HEK293 (cell line): ENCODE measurements around the gene TXN2.

Experiments
- CTCF ChIP-seq: fragments of 450-650 bp; formaldehyde crosslinking; IDR thresholded peaks from 2 replicates; pipeline ENCODE4 v1.5.1; 2016; ENCODE audit warnings: missing biosample characterization, missing genetic modification characterization
- MYNN ChIP-seq: fragments of 450-650 bp; formaldehyde crosslinking; IDR thresholded peaks from 2 replicates; pipeline ENCODE4 v1.5.1; 2016; ENCODE audit warnings: missing biosample characterization, missing genetic modification characterization, borderline replicate concordance
- ZBTB1 ChIP-seq: fragments of 450-650 bp; formaldehyde crosslinking; IDR thresholded peaks from 2 replicates; pipeline ENCODE4 v1.5.1; 2016; ENCODE audit warnings: missing biosample characterization, missing genetic modification characterization
- ZBTB11 ChIP-seq: fragments of 450-650 bp; formaldehyde crosslinking; conservative IDR thresholded peaks from 2 replicates; pipeline ENCODE4 v1.5.1; 2016; ENCODE audit warnings: low read depth, missing biosample characterization, missing genetic modification characterization
- ZBTB26 ChIP-seq: fragments of 450-650 bp; formaldehyde crosslinking; optimal IDR thresholded peaks from 2 replicates; pipeline ENCODE3; 2016; ENCODE audit warnings: missing biosample characterization, mild to moderate bottlenecking, missing genetic modification characterization
- ZNF133 ChIP-seq: fragments of 450-650 bp; formaldehyde crosslinking; IDR thresholded peaks from 2 replicates; pipeline ENCODE4 v1.5.1; 2016; ENCODE audit warnings: missing biosample characterization, missing genetic modification characterization
- ZNF416 ChIP-seq: fragments of 450-650 bp; formaldehyde crosslinking; IDR thresholded peaks from 2 replicates; pipeline ENCODE4 v1.5.1; 2016; ENCODE audit warnings: missing biosample characterization, missing genetic modification characterization
- ZNF423 ChIP-seq: fragments of 450-650 bp; formaldehyde crosslinking; IDR thresholded peaks from 2 replicates; pipeline ENCODE4 v1.5.1; 2016; ENCODE audit warnings: missing biosample characterization, missing genetic modification characterization
- ZNF639 ChIP-seq: fragments of 450-650 bp; formaldehyde crosslinking; IDR thresholded peaks from 2 replicates; pipeline ENCODE4 v1.5.1; 2016; ENCODE audit warnings: missing biosample characterization, missing genetic modification characterization
- ZNF704 ChIP-seq: fragments of 450-650 bp; formaldehyde crosslinking; IDR thresholded peaks from 2 replicates; pipeline ENCODE4 v1.5.1; 2016; ENCODE audit warnings: missing biosample characterization, missing genetic modification characterization
- ZNF777 ChIP-seq: fragments of 450-650 bp; formaldehyde crosslinking; IDR thresholded peaks from 2 replicates; pipeline ENCODE4 v1.5.1; 2017; ENCODE audit warnings: missing biosample characterization, missing genetic modification characterization, borderline replicate concordance

- TF ChIP-seq ZBTB26 (tag by site-specific recombination): no peak
- TF ChIP-seq ZNF639: no peak
- no peak for TF ChIP-seq MYNN (tag by site-specific recombination)
- no peak for TF ChIP-seq CTCF
- no peak for TF ChIP-seq ZNF423 (tag by site-specific recombination)
- TF ChIP-seq ZNF777 (tag by site-specific recombination): no peak
- TF ChIP-seq ZBTB1: no peak
- no peak for TF ChIP-seq ZNF704 (tag by site-specific recombination)
- TF ChIP-seq ZNF416 (tag by site-specific recombination): no peak
- TF ChIP-seq ZNF133: no peak
- TF ChIP-seq ZBTB11 (tag by site-specific recombination): no peak
Observed at GRCh38 chr22:36520423-36520822, 39.0 kb upstream of the TXN2 start.
